Endothelial cell of hepatic sinusoid (primary cell): ENCODE results near the gene UNC80.

Source experiments
- in situ Hi-C: cut with HindIII; loops from 2 replicates; pipeline ENCODE4 v1.10.0; 2017; ENCODE audit warnings: low sequenced_read_pairs

Gene UNC80

GRCh38 chr2:210009126-210009525 lies 237.5 kb downstream of the UNC80 start:
- in situ Hi-C loops, result no loop called here

- in situ Hi-C loops, result no loop called here
Measured at GRCh38 chr2:210009896-210010295, 238.3 kb downstream of the UNC80 start.

- in situ Hi-C loops, result no loop called here
Measured at GRCh38 chr2:210020138-210020537, 248.5 kb downstream of the UNC80 start.

- in situ Hi-C loops, result no loop called here
Measured at GRCh38 chr2:210022824-210023223, 251.2 kb downstream of the UNC80 start.

GRCh38 chr2:210027608-210028007 lies 256.0 kb downstream of the UNC80 start:
- in situ Hi-C loops, result no loop called here

- in situ Hi-C loops, result no loop called here
Measured at GRCh38 chr2:210028178-210028577, 256.5 kb downstream of the UNC80 start.

- in situ Hi-C loops, result no loop called here
Measured at GRCh38 chr2:210034087-210034683, 262.6 kb downstream of the UNC80 start.

- in situ Hi-C loops, result no loop called here
Measured at GRCh38 chr2:210035679-210036078, 264.0 kb downstream of the UNC80 start.

- in situ Hi-C loops, result no loop called here
Measured at GRCh38 chr2:210038078-210038477, 266.4 kb downstream of the UNC80 start.

GRCh38 chr2:210046851-210047500 lies 275.3 kb downstream of the UNC80 start:
- in situ Hi-C loops, result no loop called here
